HG02885 (cell line): Measurements from ENCODE around the gene HTR3D.
"Not testable (repeated sequence)": the region's sequence is repeated elsewhere in the genome, so short reads cannot be mapped to it uniquely, and the experiment has no call there.

Source experiments
- ATAC-seq: cut with Tn5 transposase; IDR thresholded peaks from one replicate; pipeline ENCODE4 v1.9.1; 2021; ENCODE audit warnings: mild to moderate bottlenecking; ENCODE audit not compliant: unreplicated experiment, poor library complexity

HTR3D gene

GRCh38 chr3:184031187-184031792 is at the start of gene HTR3D:
TSS of gene HTR3D (plus strand) at chr3:184031742. CDS start at chr3:184031742, 0 bp downstream.
- no peak for ATAC-seq

- no peak for ATAC-seq
Observed at GRCh38 chr3:183981990-183982644, 49.4 kb upstream of the HTR3D start.

GRCh38 chr3:183984127-183984740 is 47.3 kb upstream of the HTR3D start:
- ATAC-seq, result no peak

- ATAC-seq, result no peak
Observed at GRCh38 chr3:183984749-183985729, 46.5 kb upstream of the HTR3D start.

- ATAC-seq, result no peak
Observed at GRCh38 chr3:183987000-183987600, 44.4 kb upstream of the HTR3D start.

- ATAC-seq, result no peak
Observed at GRCh38 chr3:183988216-183988790, 43.2 kb upstream of the HTR3D start.

- no peak for ATAC-seq
Observed at GRCh38 chr3:183991403-183991802, 40.1 kb upstream of the HTR3D start.

GRCh38 chr3:184001761-184002160 is 29.8 kb upstream of the HTR3D start:
- no peak for ATAC-seq

- no peak for ATAC-seq
Observed at GRCh38 chr3:184002469-184002868, 29.1 kb upstream of the HTR3D start.

- ATAC-seq, result no peak
Observed at GRCh38 chr3:184003187-184003967, 28.2 kb upstream of the HTR3D start.

GRCh38 chr3:184004476-184004875 is 27.1 kb upstream of the HTR3D start:
- ATAC-seq, result no peak

GRCh38 chr3:184005941-184006507 is 25.5 kb upstream of the HTR3D start:
- peak; percentile 69 for ATAC-seq

- not testable (repeated sequence) for ATAC-seq
Observed at GRCh38 chr3:184007143-184007813, 24.3 kb upstream of the HTR3D start.

- ATAC-seq, result no peak
Observed at GRCh38 chr3:184008161-184008560, 23.4 kb upstream of the HTR3D start.

GRCh38 chr3:184011230-184011876 is 20.2 kb upstream of the HTR3D start:
- no peak for ATAC-seq

GRCh38 chr3:184011937-184012889 is 19.3 kb upstream of the HTR3D start:
- ATAC-seq, result no peak
